GM19372 (cell line): ENCODE measurements around the gene WDR5.

ENCODE experiments used
- ATAC-seq: cut with Tn5 transposase; IDR thresholded peaks from one replicate; pipeline ENCODE4 v1.9.1; 2021; ENCODE audit warnings: mild to moderate bottlenecking, low read depth, moderate library complexity; ENCODE audit not compliant: unreplicated experiment

WDR5 gene

DNA sequence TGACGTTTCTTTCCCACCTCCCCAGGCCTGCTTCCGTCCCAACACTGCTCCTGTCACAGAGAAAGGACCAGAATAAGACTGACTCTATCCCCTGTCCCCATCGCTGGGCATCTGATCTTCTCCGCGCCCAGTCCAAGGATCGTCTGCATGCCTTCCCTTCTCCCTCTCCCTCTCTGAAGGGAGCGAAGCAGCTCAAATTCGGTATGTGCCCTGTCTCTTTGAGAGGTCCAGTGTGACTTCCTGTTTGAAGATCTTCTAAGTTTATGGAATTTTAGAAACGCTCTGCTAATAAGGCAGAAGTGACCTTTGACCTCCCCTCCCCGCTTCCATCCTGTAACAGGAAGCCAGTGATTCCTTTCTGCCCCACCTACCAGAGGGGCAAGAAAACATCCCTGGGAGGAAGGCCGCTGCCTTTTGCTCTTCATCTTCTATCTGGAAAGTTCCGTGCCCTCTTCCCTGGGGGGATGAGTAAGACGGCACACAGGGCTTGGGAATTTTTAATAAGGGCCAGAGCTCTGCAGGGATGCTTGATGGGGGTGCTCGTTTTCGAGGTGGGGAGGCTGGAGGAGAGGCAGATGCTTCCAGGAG lies 69.2 kb downstream of the WDR5 start:
- ATAC-seq: no peak

DNA sequence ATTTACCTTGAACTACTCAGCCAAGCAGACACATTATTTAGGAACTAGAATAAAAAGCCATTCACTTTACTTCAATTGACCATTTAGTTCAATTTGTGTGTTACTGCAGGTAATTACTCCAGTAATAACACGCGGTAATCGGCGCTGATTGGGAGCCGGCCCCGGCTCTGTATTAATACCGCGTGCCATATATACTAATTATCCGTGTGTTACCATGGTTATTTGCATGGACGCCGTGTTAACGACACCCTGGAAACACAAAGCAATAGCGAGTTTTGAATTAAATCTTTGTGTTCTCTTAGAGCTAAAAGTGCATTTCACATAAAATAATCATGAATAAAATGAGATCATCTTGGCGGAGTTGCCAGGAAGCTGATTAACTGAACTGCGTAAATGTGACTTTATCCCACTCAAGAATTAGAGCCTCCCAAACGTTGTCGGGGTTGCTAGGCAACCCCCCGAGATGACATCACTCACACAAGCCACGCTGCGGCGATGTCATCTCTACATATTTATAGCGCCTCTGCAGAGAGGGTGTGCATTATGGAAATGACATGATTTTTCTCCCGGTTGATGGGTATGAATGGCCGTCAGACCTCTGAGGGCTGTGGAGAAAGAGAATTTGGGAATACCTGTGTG lies 69.9 kb downstream of the WDR5 start:
- no peak for ATAC-seq

DNA sequence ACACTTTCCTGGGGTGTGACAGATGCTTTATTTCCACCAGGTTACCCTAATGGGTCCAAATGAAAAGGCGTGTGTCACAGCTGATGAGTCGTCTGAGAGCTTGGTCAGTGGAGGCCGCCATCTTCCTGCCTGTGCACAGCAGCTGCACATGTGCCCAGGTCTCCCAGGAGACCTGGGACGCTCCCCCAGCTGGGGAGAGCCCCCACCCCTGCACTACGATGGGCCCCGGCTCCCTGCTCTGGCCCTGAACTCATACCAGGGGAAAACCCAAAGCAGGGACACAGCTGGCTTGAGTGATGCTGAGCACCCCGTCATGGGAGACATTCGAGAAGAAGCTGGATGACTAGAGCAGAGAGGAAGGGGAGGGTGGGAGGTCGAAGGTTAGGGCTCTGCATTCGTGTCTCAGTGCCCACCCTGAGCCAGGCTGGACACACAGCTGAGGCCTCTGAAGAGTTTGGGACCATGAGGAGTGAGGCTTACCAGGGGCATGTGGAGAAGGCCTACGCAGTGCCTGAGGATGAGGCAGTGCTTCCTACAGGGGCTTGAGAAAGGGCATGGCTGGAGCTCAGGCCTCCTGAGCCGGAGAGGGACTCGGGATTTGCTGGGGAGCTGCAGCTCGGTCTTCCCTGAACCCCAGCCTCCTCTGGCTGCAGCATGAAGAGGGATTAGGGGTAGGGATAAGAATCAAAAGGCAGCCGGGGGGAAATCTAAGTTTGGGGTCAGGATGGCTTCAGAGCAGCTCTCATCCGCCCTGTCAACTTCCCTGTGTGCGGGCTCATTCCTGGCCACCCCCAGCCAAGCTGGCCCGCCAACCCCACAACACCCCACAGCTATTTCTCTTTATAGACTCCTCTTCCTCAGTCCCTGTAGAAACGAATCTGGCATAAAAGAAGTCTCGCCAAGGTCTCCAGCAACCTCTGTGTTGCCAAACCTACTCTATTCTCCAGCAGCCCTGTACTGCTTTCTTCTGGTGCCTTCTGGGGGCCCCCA lies 70.7 kb downstream of the WDR5 start:
- no peak for ATAC-seq

DNA sequence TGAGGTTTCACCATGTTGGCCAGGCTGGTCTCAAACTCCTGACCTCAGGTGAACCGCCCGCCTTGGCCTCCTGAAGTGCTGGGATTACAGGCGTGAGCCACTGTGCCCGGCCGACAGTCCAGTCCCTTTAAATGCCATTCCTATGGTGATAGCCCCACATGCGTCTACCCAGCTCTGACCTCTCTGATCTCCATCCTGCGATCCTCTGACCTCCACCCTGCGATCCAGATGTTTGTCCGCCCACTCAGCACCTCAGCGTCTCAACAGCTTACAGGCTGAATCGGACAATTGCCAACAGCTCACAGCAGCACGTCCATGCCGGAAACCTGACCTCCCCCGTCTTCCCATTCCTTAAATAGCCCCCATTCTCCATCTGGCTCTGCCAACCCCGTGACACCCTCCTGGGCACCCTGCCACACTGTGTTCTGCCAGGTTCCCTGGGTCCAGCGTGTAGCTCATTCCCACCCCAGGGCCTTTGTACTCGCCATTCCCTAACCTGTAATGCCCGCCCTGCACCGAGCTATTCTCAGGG lies 72.5 kb downstream of the WDR5 start:
- no peak for ATAC-seq

DNA sequence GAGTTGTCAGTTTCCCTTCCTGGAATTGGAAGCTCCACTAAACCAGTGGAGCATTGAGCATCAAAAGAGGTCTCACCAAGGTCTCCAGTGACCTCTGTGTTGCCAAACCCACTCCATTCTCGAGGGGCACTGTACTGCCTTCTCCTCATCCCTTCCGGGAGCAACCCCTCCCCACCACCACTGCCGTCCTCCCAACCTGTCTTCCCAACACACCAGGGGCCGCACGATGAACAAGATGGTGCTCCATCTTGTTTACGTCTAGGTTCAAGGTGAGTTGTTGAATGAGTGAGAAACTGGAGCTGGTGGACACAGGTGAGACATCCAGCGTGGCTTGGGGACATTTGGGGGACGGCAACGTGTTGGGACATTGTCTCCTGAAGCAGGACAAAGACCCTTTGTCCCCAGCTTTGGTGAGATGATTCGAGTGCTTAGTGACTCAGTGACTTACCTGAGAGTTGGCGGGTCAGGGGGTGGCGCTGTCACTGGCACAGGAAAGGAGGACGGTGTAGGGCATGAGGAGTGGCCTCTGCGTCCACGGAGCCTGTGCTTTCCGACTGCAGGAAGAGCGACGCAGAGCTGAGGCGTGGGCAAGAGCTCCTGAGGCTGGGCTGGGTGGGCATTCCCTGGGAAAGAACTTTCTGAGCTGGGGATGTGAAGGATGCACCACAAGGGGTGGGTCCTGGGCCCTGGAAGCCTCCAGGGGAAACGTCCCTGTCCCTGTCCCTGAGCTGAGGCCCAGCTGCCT lies 73.3 kb downstream of the WDR5 start:
- no peak for ATAC-seq
